Measurements from ENCODE around the gene SLC6A13.
"Not testable (repeated sequence)": the region's sequence is repeated elsewhere in the genome, so short reads cannot be mapped to it uniquely, and the experiment has no call there.

Gene SLC6A13

DNA sequence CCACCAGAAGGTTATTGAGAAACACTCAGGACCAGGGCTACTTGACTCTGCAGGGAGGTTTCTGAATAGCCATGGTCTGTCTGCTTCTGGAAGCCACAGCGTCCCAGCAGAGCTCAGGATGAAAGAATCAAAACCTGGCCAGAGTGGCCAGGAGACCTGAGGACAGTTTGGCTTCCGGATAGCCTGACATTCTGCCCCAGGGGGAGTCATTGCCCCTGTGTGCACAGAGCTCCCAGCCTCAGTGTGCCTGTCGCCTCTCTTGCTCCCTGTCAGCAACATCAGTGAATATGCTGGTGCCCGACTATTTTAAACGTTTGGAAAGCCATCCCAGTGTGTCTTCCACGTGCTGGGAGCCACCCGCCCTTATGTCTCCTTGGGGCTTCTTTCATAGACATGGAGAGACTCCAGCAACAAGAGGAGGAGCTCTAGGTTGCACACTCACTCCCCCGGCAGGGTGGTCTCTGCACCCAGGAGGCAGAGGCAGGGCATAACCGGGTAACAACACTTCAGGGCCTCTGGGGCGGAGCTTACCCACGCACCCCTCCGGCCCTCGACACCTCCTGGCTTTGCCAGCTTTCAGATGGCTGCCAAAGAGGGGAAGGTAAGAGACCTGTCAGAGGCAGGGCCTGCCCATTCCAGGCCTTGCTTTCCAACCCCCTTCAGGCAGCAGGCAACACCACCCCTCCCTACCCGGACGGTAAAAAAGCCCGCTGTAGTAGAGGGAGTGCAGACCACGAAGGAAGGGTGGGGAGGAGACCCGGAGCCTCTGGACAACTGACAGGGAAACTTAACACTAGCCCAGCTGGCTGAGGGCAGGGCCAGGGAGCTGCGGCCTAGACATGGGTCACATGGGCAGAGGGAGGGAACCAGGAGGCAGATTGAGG lies 29.7 kb downstream of the SLC6A13 start:
- DNase-seq, result peak; percentile 54

DNA sequence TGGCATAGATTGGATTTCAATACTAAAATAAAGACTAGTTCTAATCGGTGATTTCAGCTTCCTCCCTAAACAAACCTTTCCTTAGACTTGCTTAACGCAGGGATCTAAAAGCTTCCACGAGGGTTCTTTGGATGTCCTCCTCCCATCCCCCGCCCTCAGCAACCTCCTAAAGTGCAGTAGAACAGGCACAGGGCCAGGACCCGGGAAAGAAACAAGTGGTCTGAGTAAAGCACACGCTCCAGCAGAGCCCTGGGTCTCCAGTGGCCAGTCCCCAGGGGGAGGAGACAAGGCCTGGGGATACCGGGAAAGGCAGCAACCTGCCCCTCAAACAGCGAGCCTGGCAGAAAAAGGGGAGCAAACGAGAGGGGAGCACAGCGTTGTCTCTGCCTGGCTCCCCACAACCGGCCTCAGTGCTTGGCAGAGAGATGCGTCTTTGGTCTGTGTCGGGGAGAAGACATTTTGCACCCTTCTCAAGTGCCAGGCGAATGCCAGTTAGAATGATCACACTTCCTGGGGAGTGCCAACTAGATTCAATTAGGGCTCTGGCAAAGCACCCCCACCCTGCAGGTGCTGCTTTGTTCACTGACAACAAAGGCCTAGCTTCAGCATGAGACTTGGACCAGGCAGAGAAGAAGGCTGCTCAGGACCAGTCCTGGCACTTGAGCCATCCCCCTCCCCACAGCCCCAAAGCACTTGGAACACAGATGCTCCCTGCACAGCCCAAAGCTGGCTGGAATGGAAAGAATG lies 31.5 kb downstream of the SLC6A13 start:
- peak; percentile 78 for DNase-seq

DNA sequence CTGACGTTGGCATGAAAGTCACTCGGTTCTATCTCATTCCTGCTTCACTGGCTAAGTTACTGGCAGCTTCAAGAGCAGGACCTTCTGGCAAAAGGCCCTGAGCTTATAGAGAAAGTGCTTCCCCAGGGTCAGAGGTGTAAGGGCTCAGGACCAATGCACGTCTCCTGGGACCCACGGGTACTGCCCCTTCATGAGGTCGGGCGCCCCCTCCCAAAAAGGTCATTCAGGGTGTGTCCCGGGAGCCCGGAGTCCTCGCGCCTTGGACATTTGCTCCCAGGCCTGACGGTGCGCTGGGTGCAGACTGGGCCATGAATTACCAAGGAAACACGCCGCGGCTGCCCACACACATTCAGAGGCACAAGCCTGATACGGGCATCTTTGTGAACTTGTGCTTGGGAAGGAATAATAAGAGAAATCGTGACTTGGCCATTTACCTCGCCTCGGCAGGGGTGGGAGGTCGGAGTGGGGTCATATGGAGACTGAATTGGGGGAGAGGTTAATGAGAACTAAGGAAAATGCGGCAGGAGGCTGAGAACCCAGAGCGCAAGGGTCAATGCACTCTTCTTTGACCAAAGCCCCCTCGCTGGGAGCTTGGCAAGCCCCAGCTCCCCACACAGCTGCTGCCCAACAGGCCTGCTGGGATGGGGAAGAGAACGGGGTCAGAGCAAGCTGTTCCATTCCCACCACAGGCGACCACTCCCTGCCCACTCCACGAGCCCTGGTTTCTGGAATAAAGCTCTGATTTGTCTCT lies 33.0 kb downstream of the SLC6A13 start:
- DNase-seq, result peak; percentile 49

DNA sequence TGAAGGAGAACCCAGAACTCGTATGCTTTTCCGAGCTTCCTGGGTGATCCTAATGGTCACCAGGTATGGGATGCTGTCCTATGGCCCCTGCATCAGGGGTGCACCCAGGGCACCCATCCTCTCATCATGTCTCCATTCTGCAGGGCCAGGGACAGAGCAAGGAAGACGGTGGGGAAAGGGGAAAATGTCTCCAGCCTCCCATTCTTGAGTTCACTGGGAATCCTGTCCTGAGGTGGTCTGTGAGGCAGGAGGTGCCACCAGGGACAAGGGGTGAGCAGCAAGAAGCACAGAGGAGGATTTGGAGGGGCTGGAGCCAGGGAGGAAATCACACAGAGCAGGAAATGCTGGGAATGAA lies 33.8 kb downstream of the SLC6A13 start:
- DNase-seq, result peak; percentile 40

DNA sequence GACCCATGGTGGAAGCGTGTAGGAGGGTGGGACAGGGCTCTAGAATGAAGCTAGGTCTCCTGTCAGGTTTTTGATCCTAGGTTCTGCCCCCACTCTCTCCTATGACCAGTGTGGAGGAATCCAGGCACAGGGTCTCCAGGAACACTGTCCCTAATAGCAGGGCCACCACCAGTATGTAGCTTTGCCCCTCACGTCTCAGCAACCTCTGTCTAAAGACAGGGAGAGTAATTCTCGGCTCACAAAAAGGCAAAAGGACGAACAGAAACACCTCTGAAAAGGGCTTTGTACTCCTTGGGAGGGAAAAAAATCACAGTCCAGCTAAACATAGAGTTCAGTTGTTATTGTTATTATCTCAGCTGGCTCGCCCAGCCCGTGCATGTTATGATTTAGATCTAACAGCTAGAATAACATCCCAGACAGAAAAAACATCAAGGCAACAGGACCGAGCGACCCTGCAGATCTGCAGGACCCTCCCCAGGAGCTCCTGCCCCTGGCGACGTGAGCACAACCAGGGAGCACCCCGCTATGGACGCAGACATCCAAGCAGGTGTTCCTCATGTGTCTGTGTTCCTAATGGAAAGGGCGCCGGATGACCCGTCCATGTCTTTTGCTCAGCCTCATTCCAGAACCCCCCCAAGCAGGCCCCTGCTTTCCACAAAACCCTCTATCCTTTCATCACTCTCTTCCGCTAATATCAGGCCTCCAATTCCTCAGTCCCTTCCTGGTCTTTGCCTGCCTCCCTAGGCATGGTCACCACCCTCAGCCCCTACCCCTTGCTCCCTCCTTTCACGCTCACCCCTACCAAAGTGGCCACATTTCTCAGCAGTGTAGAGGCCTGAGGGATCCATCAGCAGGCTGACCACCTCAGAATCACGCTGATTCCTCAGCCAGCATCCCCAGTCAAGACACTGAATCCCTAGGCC lies 34.5 kb downstream of the SLC6A13 start:
- DNase-seq, result peak; percentile 46

DNA sequence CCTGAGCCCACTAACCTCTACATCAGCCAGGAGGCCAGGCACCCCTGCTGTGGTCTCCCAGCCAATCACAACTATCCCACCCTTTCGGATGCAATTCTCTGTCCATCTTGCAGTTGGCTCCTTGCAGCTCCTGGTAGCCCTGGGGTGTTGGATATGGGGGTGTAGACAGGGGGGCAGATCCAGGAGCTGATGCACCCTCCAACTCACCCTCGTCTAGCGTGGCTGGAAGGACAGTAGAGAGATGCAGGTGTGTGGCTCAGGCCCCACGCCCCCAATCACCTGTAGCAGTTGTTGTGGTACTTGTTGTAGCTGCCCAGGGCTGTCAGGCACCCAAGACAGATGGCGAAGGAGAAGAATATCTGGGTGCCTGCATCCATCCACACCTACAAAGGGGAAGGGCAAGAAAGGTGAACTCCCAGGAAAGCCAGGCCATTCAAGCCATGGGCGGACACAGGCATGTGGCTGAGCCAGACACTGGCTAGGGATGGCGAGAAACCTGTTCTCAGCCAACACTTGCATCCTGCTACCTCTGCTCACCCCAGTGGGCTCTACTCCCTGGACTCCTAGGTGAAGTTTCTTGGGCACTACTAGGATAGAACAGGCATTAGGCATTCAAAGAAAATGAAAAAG lies 35.2 kb downstream of the SLC6A13 start:
- DNase-seq, result peak; percentile 44

DNA sequence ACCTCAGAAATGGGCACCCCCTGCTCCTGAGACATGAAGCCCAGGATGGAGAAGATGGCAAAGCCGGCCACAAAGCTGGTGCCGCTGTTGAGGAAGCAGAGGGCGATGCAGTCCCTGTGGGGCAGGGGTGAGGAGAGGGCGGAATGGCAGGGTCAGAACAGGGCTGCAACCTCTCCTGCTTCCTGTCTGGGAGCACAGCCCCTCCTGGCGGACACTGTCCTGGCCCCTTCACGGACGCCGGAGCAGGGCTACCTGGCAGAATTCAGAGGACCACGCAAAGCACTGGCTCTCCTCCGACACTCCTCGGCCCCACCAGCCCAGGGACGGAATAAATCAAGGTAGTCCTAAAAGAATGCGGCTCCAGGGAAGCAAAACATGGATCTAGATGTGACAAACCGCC lies 36.2 kb downstream of the SLC6A13 start:
- DNase-seq, result peak; percentile 62

DNA sequence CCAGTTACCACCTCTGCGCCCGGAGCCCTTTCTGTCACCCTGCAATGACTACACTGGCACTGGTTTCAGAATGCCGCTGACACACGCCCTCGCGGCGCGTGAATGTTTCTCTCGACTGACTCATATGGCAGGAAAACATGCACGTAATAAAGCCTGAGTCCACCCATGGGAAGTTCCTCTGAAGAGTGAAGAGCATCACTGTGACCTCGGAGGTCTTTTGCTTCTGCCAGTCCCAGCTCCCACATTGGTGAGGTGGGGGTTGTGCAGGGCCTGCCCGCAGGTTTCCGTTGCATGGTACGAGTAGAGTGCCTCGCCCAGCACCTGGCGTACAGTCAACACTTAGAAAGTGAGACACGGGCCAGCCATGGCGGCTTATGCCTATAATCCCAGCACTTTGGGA lies 37.6 kb downstream of the SLC6A13 start:
- peak; percentile 52 for DNase-seq

DNA sequence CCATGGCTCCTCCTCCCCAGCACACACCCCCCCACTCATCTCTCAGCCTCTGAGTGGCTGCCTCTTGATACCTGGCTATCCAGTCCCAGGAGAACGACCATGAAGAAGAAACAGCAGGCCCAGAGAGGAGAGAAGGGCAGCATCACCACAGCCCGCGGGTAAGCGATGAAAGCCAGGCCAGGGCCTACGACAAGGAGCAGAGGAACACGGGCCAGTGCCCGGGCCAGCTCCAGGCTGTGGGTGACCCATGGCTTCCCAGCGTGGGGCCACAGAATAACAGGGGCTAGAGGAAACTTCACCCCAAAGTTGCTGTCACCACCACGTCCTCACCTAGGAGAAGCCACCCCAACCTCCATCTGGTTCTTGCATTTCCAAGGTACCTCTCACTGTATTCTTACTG lies 38.3 kb downstream of the SLC6A13 start:
- peak; percentile 45 for DNase-seq

DNA sequence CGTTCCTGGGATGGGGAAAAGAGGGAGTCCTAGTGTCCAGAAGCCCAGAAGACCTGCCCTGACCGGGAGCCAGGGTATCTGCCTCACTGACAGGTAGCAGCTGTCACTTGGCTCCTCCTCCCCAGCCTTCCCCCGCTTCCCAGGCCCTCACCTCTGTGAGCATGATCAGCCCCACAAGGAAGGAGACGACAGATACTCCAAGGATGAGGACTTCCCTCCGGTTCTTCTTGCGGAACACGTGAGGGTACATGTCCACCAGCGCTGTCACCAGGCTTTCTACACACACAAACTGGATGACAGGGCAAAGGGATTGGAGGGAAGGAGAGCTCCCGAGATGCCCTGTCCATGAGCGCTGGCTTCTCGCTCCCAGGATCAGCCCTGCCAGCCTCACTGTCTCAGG lies 38.8 kb downstream of the SLC6A13 start:
- no peak for DNase-seq

DNA sequence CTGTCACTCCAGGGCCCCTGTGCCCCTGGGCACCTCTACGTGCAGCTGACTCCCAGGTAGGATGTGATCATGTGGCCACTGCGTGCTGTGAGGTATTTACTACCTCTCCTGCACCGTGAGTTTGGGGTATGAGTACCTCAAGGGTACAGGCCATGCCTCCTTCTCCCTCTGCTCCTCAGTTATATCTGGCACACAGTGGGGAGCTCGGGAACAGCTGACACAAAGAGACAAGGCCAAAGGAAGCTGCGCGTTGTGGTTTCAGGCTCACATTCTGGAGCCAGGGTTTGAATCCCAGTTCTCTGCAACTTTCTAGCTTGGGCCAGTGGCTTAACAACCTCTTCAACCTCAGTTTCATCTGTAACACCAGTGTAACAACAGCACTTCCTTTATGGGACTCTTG lies 40.9 kb downstream of the SLC6A13 start:
- DNase-seq, result no peak

DNA sequence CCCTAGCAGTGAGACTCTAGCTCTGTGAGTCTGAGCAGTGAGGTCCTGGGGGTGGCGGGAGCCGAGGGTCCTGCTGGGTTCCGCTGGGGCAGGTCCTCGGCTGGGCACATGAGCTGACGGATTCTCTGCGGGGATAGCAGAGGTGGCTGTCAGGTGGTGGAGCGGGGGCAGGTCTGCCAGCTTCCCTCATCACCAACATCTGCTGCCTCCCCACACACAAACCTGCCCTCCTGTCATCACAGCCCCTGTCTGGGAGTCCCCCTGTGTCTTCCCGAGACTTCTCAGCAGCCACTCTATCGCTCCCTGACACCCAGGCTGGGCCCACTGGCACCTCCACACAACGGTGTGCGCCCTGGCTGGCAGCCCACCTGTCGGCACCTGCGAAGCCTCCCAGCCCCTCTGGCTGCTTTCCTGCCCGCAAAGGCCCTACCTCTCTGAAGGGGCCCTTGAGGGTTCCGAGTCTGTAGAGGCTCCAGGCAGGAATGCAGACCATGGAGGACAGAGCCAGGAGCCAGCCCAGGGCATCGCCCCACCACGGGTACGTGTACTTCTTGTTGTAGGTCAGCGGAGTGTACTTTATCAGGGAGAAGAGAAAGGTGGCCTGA lies 41.6 kb downstream of the SLC6A13 start:
- no peak for DNase-seq

DNA sequence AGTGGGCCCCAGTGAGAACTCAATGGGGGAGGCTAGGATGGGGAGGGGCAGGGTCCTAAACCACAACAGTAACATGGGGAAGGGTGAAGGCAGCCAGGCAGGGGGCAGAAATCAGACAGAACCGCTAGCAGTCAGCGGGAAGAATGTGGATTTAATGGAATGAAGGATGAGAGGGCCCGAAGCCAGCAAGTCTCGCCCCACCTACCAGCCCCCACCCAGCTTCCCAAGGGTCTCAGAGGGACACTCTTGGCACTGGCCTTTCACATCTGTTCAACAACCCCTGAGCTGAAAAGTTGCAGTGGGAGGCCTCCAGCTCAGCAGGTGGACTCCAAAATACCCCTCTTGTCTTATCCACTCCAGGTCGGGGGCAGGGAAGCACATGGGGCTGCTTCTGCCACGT lies 42.1 kb downstream of the SLC6A13 start:
- DNase-seq, result no peak

DNA sequence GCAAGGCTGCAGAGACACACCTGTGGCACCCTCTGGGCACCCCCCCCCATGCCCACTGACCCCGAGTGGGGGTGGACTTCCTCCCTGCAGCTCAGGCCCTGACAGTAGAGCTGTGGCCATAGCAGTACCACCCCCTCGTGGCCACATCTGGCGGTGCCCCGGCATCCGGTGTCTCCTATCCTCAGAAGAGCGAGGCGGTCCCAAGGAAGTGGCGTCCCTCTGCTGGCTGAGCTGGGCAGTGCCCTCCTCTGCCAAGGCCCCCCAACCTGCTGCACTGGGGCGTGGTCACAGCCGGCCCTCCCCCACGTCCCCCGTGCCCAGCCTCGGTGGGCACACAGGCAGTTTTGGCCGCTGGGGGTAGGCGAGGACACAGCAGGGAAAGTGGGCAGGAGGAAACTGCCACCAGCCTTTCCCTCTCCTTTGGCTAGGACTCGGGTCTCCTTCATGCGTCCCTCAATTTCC lies 42.7 kb downstream of the SLC6A13 start:
- DNase-seq, result peak; percentile 95

DNA sequence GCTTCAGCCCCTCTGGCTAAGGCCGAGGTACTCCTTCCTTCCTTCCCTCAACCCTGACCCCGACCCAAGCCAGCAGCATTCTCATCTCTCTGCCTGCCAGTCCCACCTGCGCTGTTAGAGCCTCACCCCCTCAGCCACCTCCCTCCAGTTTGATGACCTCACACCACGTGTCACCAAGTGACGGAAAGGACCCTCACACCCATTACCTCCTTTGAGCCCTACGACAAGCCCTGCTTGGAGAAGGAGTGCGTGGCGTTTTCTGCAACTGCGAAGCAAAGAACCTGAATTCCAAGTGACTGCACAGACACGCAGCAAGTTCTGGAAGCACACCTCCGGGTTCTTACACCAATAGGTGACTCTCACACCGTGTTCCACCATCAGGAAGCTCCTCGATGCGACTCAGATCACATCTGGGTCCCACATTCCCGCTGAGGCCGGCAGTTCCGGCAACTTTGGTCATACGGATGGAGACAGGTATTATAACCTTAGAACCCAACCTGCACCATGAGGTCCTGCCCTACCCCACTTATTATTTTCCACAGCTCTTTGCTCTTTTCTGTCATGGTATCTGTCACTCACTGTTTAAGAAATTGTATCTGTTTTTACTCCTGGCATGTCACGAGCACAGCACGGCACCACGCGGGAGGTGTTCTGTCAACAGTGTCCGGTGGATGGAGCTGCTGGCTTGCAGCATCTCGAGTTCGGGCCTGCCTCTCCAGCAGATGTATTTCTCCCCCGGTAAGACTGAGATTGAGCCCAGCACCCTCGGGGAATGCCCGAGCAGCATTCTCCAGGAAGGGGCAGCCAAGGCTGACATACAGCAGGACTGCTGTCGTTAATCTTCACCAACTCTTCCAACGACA lies 43.7 kb downstream of the SLC6A13 start:
- no peak for DNase-seq

DNA sequence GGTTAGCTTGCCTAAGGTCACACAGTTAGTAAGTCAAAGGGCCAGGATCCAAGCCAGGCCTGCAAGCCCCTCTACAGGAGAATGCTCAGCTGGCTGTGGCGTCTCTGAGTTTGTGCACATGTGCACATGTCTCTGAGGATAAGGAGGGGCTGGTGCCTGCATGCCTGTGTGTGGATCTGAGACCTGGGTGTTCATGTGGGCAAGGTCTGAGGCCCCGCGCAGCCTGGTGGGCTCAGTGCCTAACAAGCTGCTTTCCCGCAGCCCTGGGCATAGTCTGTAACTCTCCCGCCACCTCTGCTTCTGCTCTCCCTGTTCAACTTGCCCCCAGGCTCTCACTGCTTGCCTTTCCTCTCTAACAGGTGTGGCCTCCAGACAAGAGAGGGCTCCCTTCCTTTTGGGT lies 44.4 kb downstream of the SLC6A13 start:
- DNase-seq, result no peak

DNA sequence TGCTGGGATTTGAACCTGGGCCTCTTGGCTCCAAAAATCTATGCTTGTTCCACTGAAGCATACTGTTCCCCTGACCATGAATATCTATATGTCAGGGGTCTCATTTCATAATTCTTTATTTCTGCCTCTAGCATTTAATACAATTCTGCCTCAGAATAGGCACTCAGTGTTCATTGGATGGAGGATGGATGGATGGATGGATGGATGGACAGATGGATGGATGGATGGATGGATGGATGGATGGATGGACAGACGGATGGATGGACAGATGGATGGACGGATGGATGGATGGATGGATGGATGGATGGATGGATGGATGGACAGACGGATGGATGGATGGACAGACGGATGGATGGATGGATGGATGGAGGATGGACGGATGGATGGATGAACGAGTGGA lies 45.6 kb downstream of the SLC6A13 start:
- not testable (repeated sequence) for DNase-seq

DNA sequence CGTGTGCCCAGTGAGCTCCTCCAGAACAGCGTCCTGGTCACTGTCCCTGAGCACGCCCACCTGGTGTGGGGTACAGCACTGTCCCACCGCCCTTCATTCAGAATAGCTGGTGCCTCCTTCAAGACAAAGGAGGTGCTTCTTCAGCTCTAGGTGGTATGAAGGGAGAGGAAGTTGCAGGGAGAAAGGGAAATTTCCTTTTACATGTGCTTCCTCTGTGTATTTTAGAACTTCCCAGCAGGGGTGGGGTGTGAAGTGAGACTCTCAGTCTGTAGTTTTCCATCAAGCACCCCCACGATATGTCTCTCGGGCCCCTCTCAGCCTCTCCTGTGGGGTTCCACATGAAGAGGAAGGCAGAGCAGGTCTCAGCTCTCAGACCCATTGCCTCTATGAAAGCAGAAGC lies 47.5 kb downstream of the SLC6A13 start:
- no peak for DNase-seq

DNA sequence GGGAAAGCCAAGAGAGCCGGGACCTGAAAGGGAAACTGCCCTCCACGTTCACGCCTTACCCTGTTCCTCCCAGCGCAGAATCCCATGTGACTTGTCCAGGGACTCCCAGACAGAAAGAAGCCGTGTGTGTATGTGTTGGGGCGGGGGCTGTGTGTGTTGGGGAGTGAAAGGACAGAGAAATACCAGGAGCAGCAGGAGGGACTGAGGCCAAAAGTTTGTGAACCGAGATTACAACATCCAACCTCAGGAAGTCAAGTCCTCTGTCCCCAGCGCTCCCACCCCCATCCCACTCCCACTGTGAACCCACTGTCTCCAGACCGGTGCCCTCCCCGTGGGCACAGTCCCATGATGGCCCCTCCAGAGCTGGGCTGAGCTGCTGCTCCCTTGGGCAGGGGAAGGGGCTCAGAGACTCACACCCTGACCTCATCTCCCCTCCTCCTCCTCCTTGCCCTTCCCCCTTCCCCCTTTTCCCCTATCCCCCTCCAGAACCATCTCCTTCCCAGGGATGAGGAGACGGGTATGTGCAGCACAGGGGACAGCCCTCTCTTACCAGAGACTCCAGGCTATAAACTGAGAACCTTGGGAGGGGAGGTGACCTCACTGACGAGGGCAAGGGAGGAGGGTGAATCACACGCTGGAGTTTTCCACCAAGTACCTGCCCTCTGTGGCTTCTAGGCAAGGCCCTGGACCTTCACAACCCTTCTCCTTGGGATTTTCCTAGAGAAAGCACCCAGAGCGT lies 48.5 kb downstream of the SLC6A13 start, which contains the start of gene SLC6A12:
TSS of gene SLC6A12 (minus strand) at position 155 of the 739 bp plus-strand sequence. CDS start 4,171 bp downstream, outside the sequence.
- DNase-seq, result peak; percentile 81

Measured in islet precursor cell (in vitro differentiated cells).